ENCODE measurements around the gene STAP1. TPM values are rescaled to one million over a fixed set of nuclear protein-coding genes. Genes with fewer than 3 reads are reported as not detected.

The STAP1 gene
- total and polyA plus RNA-seq, 4 donors: 0.30 TPM; not detected in 3

GRCh38 chr4:67603310-67604028 lies 44.9 kb downstream of the STAP1 start:
- H3K4me3 ChIP-seq (ENCODE audit: low read depth, low read length): no peak overlapping the region
- DNase-seq (ENCODE audit: low read depth in 4 of 6, low spot score in 6 of 6): no peak
- H3K36me3 ChIP-seq (ENCODE audit: control insufficient read depth, insufficient read depth, low read length): no peaks in the 10 kb centered on the region
- H3K9me3 ChIP-seq (ENCODE audit: control insufficient read depth, insufficient read depth, low read length): no peaks in the 10 kb centered on the region
- no peaks in the 10 kb centered on the region for H3K27me3 ChIP-seq (ENCODE audit: control insufficient read depth, insufficient read depth, low read length)
- H3K4me1 ChIP-seq (ENCODE audit: control insufficient read depth, insufficient read depth, low read length): no peaks in the 10 kb centered on the region
- H3K27ac ChIP-seq (ENCODE audit: low read depth, low read length): no peak overlapping the region
- 90% methylated on average over 1 of the region's 2 CpGs for WGBS (ENCODE audit: insufficient coverage)

GRCh38 chr4:67604029-67604381 lies 45.5 kb downstream of the STAP1 start:
- Histone ChIP-seq H3K4me3 (ENCODE audit: low read depth, low read length) (no peak overlapping the region), H3K27me3 (ENCODE audit: control insufficient read depth, insufficient read depth, low read length) (no peaks in the 10 kb centered on the region), H3K27ac (ENCODE audit: low read depth, low read length) (no peak overlapping the region), H3K4me1 (ENCODE audit: control insufficient read depth, insufficient read depth, low read length) (no peaks in the 10 kb centered on the region), H3K9me3 (ENCODE audit: control insufficient read depth, insufficient read depth, low read length) (no peaks in the 10 kb centered on the region), H3K36me3 (ENCODE audit: control insufficient read depth, insufficient read depth, low read length) (no peaks in the 10 kb centered on the region)
- WGBS (ENCODE audit: insufficient coverage): no CpG with 5 or more reads among the region's 2 CpGs
- no peak for DNase-seq (ENCODE audit: low read depth in 4 of 6, low spot score in 6 of 6)

DNA sequence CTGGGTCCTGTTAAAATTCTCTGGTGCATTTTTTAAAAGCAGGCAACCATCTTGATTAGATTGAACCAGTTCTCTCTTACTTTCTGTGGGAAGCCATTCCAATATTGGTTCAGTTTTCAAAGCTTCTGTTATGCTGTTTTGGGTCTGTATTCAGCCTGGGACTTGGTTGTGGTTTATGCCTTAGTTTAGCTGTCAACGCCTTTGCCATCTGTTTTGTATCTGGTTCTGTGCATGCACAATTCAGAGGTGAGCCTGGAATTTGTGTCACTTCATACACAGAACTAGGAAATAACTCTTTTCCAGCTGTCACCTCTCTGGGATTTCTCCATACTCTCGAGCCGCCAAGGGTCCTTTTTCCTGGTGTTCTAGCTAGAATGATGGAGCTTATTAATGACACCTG lies 46.2 kb downstream of the STAP1 start:
- no peaks in the 10 kb centered on the region for H3K4me1 ChIP-seq (ENCODE audit: control insufficient read depth, insufficient read depth, low read length)
- WGBS (ENCODE audit: insufficient coverage): no CpG with 5 or more reads among the region's 3 CpGs
- no peak overlapping the region for H3K4me3 ChIP-seq (ENCODE audit: low read depth, low read length)
- H3K27ac ChIP-seq (ENCODE audit: low read depth, low read length): no peak overlapping the region
- no peaks in the 10 kb centered on the region for H3K9me3 ChIP-seq (ENCODE audit: control insufficient read depth, insufficient read depth, low read length)
- no peak for DNase-seq (ENCODE audit: low read depth in 4 of 6, low spot score in 6 of 6)
- no peaks in the 10 kb centered on the region for H3K36me3 ChIP-seq (ENCODE audit: control insufficient read depth, insufficient read depth, low read length)
- no peaks in the 10 kb centered on the region for H3K27me3 ChIP-seq (ENCODE audit: control insufficient read depth, insufficient read depth, low read length)

- no CpG with 5 or more reads among the region's 4 CpGs for WGBS (ENCODE audit: insufficient coverage)
- Histone ChIP-seq H3K36me3 (ENCODE audit: control insufficient read depth, insufficient read depth, low read length) (no peaks in the 10 kb centered on the region), H3K27ac (ENCODE audit: low read depth, low read length) (no peak overlapping the region), H3K4me3 (ENCODE audit: low read depth, low read length) (no peak overlapping the region), H3K4me1 (ENCODE audit: control insufficient read depth, insufficient read depth, low read length) (no peaks in the 10 kb centered on the region), H3K27me3 (ENCODE audit: control insufficient read depth, insufficient read depth, low read length) (no peaks in the 10 kb centered on the region), H3K9me3 (ENCODE audit: control insufficient read depth, insufficient read depth, low read length) (no peaks in the 10 kb centered on the region)
- no peak for DNase-seq (ENCODE audit: low read depth in 4 of 6, low spot score in 6 of 6)
These were observed 49.5 kb downstream of the STAP1 start for GRCh38 chr4:67608027-67608426.

DNA sequence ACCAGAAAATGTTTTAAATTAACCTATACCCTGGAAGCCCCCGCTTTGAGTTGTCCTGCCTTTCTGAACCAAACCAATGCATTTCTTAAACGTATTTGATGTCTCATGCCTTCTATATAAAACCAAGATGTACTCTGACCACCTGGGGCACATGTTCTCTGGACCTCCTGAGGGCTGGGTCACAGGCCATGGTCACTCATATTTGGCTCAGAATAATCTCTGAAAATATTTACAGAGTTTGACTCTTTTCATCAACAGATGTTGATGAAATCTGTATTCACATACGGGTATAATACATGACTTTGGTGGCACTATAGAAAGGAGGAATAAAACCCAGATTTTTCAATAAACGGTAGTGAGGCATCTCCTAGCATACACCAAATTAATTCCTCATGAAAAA lies 55.7 kb downstream of the STAP1 start:
- Histone ChIP-seq H3K27me3 (ENCODE audit: control insufficient read depth, insufficient read depth, low read length) (no peaks in the 10 kb centered on the region), H3K4me1 (ENCODE audit: control insufficient read depth, insufficient read depth, low read length) (no peaks in the 10 kb centered on the region), H3K27ac (ENCODE audit: low read depth, low read length) (no peak overlapping the region), H3K4me3 (ENCODE audit: low read depth, low read length) (no peak overlapping the region), H3K9me3 (ENCODE audit: control insufficient read depth, insufficient read depth, low read length) (no peaks in the 10 kb centered on the region), H3K36me3 (ENCODE audit: control insufficient read depth, insufficient read depth, low read length) (peaks cover 4% of the 10 kb centered on the region)
- DNase-seq (ENCODE audit: low read depth in 4 of 6, low spot score in 6 of 6): no peak
- WGBS (ENCODE audit: insufficient coverage): 92% methylated on average over 2 of the region's 4 CpGs

GRCh38 chr4:67615119-67615518 lies 56.6 kb downstream of the STAP1 start:
- peaks cover 4% of the 10 kb centered on the region for H3K36me3 ChIP-seq (ENCODE audit: control insufficient read depth, insufficient read depth, low read length)
- no peaks in the 10 kb centered on the region for H3K9me3 ChIP-seq (ENCODE audit: control insufficient read depth, insufficient read depth, low read length)
- H3K4me3 ChIP-seq (ENCODE audit: low read depth, low read length): no peak overlapping the region
- H3K27ac ChIP-seq (ENCODE audit: low read depth, low read length): no peak overlapping the region
- H3K27me3 ChIP-seq (ENCODE audit: control insufficient read depth, insufficient read depth, low read length): no peaks in the 10 kb centered on the region
- no peaks in the 10 kb centered on the region for H3K4me1 ChIP-seq (ENCODE audit: control insufficient read depth, insufficient read depth, low read length)
- no peak for DNase-seq (ENCODE audit: low read depth in 4 of 6, low spot score in 6 of 6)
- WGBS (ENCODE audit: insufficient coverage): 100% methylated on average over 1 of the region's 5 CpGs

DNA sequence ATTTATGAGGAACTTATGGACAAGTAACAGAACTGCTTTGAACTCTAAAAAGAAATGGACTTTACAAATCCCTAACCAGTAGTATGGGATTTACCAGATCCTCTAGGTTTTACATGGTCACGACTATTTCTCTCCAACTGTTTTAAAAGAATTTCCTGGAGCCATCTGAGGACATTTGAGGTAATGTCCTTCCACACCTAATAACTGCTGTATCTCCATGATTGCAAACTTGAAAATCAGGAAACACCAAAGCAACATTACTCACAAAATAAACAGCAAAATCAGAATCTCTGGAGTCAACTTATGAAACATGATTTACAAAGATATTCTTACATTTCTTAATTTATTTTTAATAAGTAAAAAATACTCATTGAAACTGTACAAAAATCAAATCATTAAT lies 58.0 kb downstream of the STAP1 start:
- H3K27ac ChIP-seq (ENCODE audit: low read depth, low read length): no peak overlapping the region
- H3K36me3 ChIP-seq (ENCODE audit: control insufficient read depth, insufficient read depth, low read length): peaks cover 6% of the 10 kb centered on the region
- no peaks in the 10 kb centered on the region for H3K9me3 ChIP-seq (ENCODE audit: control insufficient read depth, insufficient read depth, low read length)
- WGBS (ENCODE audit: insufficient coverage): 100% methylated on average over 1 of the region's 1 CpG
- no peaks in the 10 kb centered on the region for H3K27me3 ChIP-seq (ENCODE audit: control insufficient read depth, insufficient read depth, low read length)
- H3K4me3 ChIP-seq (ENCODE audit: low read depth, low read length): no peak overlapping the region
- no peak for DNase-seq (ENCODE audit: low read depth in 4 of 6, low spot score in 6 of 6)
- no peaks in the 10 kb centered on the region for H3K4me1 ChIP-seq (ENCODE audit: control insufficient read depth, insufficient read depth, low read length)

GRCh38 chr4:67624939-67625338 lies 66.4 kb downstream of the STAP1 start:
- no peak overlapping the region for H3K4me3 ChIP-seq (ENCODE audit: low read depth, low read length)
- peaks cover 9% of the 10 kb centered on the region for H3K36me3 ChIP-seq (ENCODE audit: control insufficient read depth, insufficient read depth, low read length)
- DNase-seq (ENCODE audit: low read depth in 4 of 6, low spot score in 6 of 6): peak in 1 of 6 donors; percentile 3
- no peaks in the 10 kb centered on the region for H3K4me1 ChIP-seq (ENCODE audit: control insufficient read depth, insufficient read depth, low read length)
- 83% methylated on average over 2 of the region's 3 CpGs for WGBS (ENCODE audit: insufficient coverage)
- no peak overlapping the region for H3K27ac ChIP-seq (ENCODE audit: low read depth, low read length)
- H3K27me3 ChIP-seq (ENCODE audit: control insufficient read depth, insufficient read depth, low read length): no peaks in the 10 kb centered on the region
- no peaks in the 10 kb centered on the region for H3K9me3 ChIP-seq (ENCODE audit: control insufficient read depth, insufficient read depth, low read length)

- no peaks in the 10 kb centered on the region for H3K4me1 ChIP-seq (ENCODE audit: control insufficient read depth, insufficient read depth, low read length)
- DNase-seq (ENCODE audit: low read depth in 4 of 6, low spot score in 6 of 6): no peak
- H3K27ac ChIP-seq (ENCODE audit: low read depth, low read length): no peak overlapping the region
- 90% methylated on average over 2 of the region's 3 CpGs for WGBS (ENCODE audit: insufficient coverage)
- H3K27me3 ChIP-seq (ENCODE audit: control insufficient read depth, insufficient read depth, low read length): no peaks in the 10 kb centered on the region
- no peaks in the 10 kb centered on the region for H3K9me3 ChIP-seq (ENCODE audit: control insufficient read depth, insufficient read depth, low read length)
- peaks cover 11% of the 10 kb centered on the region for H3K36me3 ChIP-seq (ENCODE audit: control insufficient read depth, insufficient read depth, low read length)
- no peak overlapping the region for H3K4me3 ChIP-seq (ENCODE audit: low read depth, low read length)
These were observed 74.0 kb downstream of the STAP1 start for GRCh38 chr4:67632492-67632891.

DNA sequence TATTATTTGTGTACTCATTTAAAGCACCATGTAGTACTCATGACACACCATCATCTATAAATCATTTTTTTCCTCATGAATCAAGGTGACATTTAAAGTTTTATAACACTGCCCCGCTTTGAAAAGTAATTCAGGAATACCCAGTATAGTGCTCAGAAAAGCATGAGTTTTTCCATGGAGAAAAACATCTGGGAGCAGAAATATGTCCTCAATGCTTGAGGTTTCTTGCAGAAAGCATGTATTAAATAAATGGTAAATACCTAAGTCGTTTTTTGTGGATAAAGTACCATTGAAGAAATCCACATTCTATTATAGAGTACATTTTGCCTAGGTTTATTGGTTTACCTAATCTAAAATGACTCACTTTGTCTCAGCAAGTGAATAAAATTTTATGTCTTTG lies 76.2 kb downstream of the STAP1 start:
- Histone ChIP-seq H3K4me1 (ENCODE audit: control insufficient read depth, insufficient read depth, low read length) (no peaks in the 10 kb centered on the region), H3K36me3 (ENCODE audit: control insufficient read depth, insufficient read depth, low read length) (peaks cover 17% of the 10 kb centered on the region), H3K27ac (ENCODE audit: low read depth, low read length) (no peak overlapping the region), H3K9me3 (ENCODE audit: control insufficient read depth, insufficient read depth, low read length) (no peaks in the 10 kb centered on the region), H3K4me3 (ENCODE audit: low read depth, low read length) (no peak overlapping the region), H3K27me3 (ENCODE audit: control insufficient read depth, insufficient read depth, low read length) (no peaks in the 10 kb centered on the region)
- no peak for DNase-seq (ENCODE audit: low read depth in 4 of 6, low spot score in 6 of 6)
- 80% methylated on average over 1 of the region's 2 CpGs for WGBS (ENCODE audit: insufficient coverage)

All from spinal cord (tissue), 10 donors.